ENCODE data around the gene ETS1.

The ETS1 gene

DNA sequence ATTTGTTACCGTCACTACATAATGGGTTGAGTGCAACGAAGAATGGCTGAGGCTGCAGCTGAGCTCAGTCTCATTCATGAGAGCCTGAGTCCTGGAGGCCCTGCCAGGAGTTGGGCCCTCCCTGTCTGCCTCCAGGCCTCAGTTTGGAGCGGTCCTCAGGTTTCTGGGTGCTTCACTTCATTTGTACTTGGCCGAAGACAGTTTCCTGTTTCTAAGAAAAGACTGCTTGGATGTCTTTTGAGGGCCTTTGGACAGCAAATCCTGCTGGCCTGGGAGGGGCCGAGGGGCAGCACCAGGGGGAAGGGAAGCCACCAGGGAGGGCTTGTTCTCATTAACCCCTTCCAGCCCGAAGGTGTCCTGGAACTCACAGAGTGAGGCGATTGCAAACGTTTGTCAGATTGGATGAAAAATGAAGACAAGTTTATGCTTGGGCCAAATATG, 163.1 kb downstream of the ETS1 start:
- no peak for TF ChIP-seq ZNF384 (IDR thresholded peaks at IDR 0.05)
- TF ChIP-seq LEF1 (IDR thresholded peaks at IDR 0.05; ENCODE audit: borderline replicate concordance), result no peak
- no peak for TF ChIP-seq FOXK2 (IDR thresholded peaks at IDR 0.05)
- no peak for TF ChIP-seq BHLHE40 (IDR thresholded peaks at IDR 0.05; ENCODE audit: borderline replicate concordance)
- TF ChIP-seq SP1 (IDR thresholded peaks at IDR 0.05), result no peak
- TF ChIP-seq TARDBP (IDR thresholded peaks at IDR 0.05), result no peak
- TF ChIP-seq, protein P1, sequence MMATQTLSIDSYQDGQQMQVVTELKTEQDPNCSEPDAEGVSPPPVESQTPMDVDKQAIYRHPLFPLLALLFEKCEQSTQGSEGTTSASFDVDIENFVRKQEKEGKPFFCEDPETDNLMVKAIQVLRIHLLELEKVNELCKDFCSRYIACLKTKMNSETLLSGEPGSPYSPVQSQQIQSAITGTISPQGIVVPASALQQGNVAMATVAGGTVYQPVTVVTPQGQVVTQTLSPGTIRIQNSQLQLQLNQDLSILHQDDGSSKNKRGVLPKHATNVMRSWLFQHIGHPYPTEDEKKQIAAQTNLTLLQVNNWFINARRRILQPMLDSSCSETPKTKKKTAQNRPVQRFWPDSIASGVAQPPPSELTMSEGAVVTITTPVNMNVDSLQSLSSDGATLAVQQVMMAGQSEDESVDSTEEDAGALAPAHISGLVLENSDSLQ (IDR thresholded peaks at IDR 0.05), result no peak
- TF ChIP-seq CTBP1 (IDR thresholded peaks at IDR 0.05; ENCODE audit: borderline replicate concordance), result no peak
- TF ChIP-seq ELF4 (IDR thresholded peaks at IDR 0.05), result no peak
- TF ChIP-seq NFRKB (IDR thresholded peaks at IDR 0.05), result no peak
- no peak for TF ChIP-seq FOXM1 (IDR thresholded peaks at IDR 0.05; ENCODE audit: borderline replicate concordance)
- no peak for TF ChIP-seq FOXA1 (IDR thresholded peaks at IDR 0.05)
- ChIA-PET POLR2A (no interaction called here), CTCF (no interaction called here)
- no peak for DNase-seq (ENCODE audit: extremely low spot score)

GRCh38 chr11:128422576-128423370, 164.6 kb downstream of the ETS1 start:
- ChIA-PET CTCF (no interaction called here), POLR2A (no interaction called here)
- TF ChIP-seq CTBP1 (IDR thresholded peaks at IDR 0.05; ENCODE audit: borderline replicate concordance) (no peak), SP1 (IDR thresholded peaks at IDR 0.05) (no peak), HDGF (IDR thresholded peaks at IDR 0.05; ENCODE audit: borderline replicate concordance) (no peak), SUZ12 (IDR thresholded peaks at IDR 0.05) (no peak), BHLHE40 (IDR thresholded peaks at IDR 0.05; ENCODE audit: borderline replicate concordance) (no peak)
- TF ChIP-seq, protein P1 (IDR thresholded peaks at IDR 0.05), result no peak
- no peak for DNase-seq (ENCODE audit: extremely low spot score)

DNA sequence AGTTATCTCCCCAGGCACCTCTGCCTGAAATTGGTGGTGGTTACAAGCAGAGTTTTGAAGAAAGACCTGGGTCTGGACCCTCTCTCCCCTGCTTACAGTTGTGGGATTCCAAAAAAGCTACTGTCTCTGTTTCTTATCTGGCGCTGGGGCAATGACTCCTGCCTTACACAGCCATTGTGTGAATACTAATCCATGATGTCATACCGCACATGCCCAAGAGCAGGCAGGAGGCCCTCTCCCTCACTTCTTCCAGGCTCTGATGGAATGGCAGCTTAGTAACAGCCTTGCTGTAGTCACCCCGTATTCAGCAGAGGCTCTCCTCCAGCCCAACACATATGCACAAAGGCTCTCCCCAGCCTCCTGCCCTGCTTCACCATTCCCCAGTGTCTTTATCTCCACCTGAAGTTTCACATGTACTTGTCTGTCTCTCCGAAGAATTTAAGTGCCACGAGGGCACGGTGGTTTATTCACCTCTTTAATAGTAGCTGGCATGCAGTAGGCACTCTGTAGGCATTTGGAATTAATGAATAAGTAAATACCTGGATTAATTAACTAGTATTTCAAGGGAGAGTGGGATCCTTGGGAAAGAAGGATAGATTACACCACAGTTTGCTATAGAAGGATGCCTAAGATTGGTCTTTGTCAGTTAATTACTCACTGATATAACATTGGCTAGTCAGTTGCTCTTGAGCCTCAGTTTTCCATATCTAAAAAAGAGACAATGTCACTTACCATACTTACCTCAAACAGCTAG, 165.6 kb downstream of the ETS1 start:
- no peak for DNase-seq (ENCODE audit: extremely low spot score)
- no peak for TF ChIP-seq ZNF384 (IDR thresholded peaks at IDR 0.05)
- TF ChIP-seq ELF4 (IDR thresholded peaks at IDR 0.05), result no peak
- no peak for TF ChIP-seq HDGF (IDR thresholded peaks at IDR 0.05; ENCODE audit: borderline replicate concordance)
- TF ChIP-seq LEF1 (IDR thresholded peaks at IDR 0.05; ENCODE audit: borderline replicate concordance), result no peak
- no peak for TF ChIP-seq CTBP1 (IDR thresholded peaks at IDR 0.05; ENCODE audit: borderline replicate concordance)
- no peak for TF ChIP-seq TARDBP (IDR thresholded peaks at IDR 0.05)
- no peak for TF ChIP-seq FOXM1 (IDR thresholded peaks at IDR 0.05; ENCODE audit: borderline replicate concordance)
- no peak for TF ChIP-seq NFRKB (IDR thresholded peaks at IDR 0.05)
- no peak for TF ChIP-seq FOXK2 (IDR thresholded peaks at IDR 0.05)
- TF ChIP-seq BHLHE40 (IDR thresholded peaks at IDR 0.05; ENCODE audit: borderline replicate concordance), result no peak
- TF ChIP-seq L3MBTL2 (conservative IDR thresholded peaks at IDR 0.05), result no peak
- TF ChIP-seq, protein P1 (IDR thresholded peaks at IDR 0.05), result no peak
- TF ChIP-seq SP1 (IDR thresholded peaks at IDR 0.05), result no peak
- no peak for TF ChIP-seq FOXA1 (IDR thresholded peaks at IDR 0.05)
- no peak for TF ChIP-seq SUZ12 (IDR thresholded peaks at IDR 0.05)
- no peak for TF ChIP-seq ARNT (IDR thresholded peaks at IDR 0.05)
- ChIA-PET POLR2A (no interaction called here), CTCF (no interaction called here)

DNA sequence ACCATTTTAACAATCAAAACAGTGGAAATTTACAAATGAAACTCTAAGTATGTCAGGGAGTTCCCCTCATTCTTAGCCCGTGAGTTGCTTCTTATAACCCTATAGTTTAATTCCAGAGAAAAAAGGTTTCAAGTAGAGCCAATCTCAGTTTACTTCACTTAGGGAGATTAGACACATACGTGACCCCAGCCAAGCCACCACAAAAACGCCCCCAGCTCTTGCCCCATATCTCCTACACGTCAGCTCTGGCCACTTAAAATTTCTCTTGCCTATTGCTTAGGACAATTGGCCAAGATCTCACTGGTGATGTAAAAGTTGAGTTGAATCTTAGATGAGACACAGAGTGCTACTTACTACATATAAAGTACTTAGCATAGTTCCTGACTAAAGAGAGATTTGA, 166.4 kb downstream of the ETS1 start:
- no peak for DNase-seq (ENCODE audit: extremely low spot score)
- CTCF ChIA-PET, result no interaction called here
- TF ChIP-seq FOXK2 (IDR thresholded peaks at IDR 0.05) (no peak), LEF1 (IDR thresholded peaks at IDR 0.05; ENCODE audit: borderline replicate concordance) (no peak), SP1 (IDR thresholded peaks at IDR 0.05) (no peak), CTBP1 (IDR thresholded peaks at IDR 0.05; ENCODE audit: borderline replicate concordance) (no peak)
- TF ChIP-seq, protein P1 (IDR thresholded peaks at IDR 0.05), result no peak
- POLR2A ChIA-PET, result no interaction called here

GRCh38 chr11:128420265-128420664, 167.1 kb downstream of the ETS1 start:
- TF ChIP-seq ZNF384 (IDR thresholded peaks at IDR 0.05) (no peak), NFRKB (IDR thresholded peaks at IDR 0.05) (no peak), L3MBTL2 (conservative IDR thresholded peaks at IDR 0.05) (no peak), FOXK2 (IDR thresholded peaks at IDR 0.05) (no peak), BHLHE40 (IDR thresholded peaks at IDR 0.05; ENCODE audit: borderline replicate concordance) (no peak), LEF1 (IDR thresholded peaks at IDR 0.05; ENCODE audit: borderline replicate concordance) (no peak), FOXA1 (IDR thresholded peaks at IDR 0.05) (no peak), SUZ12 (IDR thresholded peaks at IDR 0.05) (no peak), CTBP1 (IDR thresholded peaks at IDR 0.05; ENCODE audit: borderline replicate concordance) (no peak), SP1 (IDR thresholded peaks at IDR 0.05) (no peak), ELF4 (IDR thresholded peaks at IDR 0.05) (no peak), TARDBP (IDR thresholded peaks at IDR 0.05) (no peak), ARNT (IDR thresholded peaks at IDR 0.05) (no peak)
- TF ChIP-seq, protein P1 (IDR thresholded peaks at IDR 0.05), result no peak
- ChIA-PET POLR2A (no interaction called here), CTCF (no interaction called here)
- no peak for DNase-seq (ENCODE audit: extremely low spot score)

Data from HEK293T (cell line).